GM23248 (cell line): ENCODE data around the gene RMP24.

Experiments used
- EZH2 ChIP-seq: fragments of 200-600 bp; sonication (generic); IDR thresholded peaks from 2 replicates; pipeline ENCODE4 v1.6.1; 2018; ENCODE audit warnings: antibody characterized with exemption, mild to moderate bottlenecking; ENCODE audit not compliant: insufficient read depth, poor library complexity, severe bottlenecking
- EZH2phosphoT487 ChIP-seq: fragments of 200-600 bp; sonication (generic); IDR thresholded peaks from 2 replicates; pipeline ENCODE4 v1.6.1; 2018; ENCODE audit warnings: antibody characterized with exemption, moderate library complexity, mild to moderate bottlenecking, low read depth; ENCODE audit not compliant: insufficient read depth

DNA sequence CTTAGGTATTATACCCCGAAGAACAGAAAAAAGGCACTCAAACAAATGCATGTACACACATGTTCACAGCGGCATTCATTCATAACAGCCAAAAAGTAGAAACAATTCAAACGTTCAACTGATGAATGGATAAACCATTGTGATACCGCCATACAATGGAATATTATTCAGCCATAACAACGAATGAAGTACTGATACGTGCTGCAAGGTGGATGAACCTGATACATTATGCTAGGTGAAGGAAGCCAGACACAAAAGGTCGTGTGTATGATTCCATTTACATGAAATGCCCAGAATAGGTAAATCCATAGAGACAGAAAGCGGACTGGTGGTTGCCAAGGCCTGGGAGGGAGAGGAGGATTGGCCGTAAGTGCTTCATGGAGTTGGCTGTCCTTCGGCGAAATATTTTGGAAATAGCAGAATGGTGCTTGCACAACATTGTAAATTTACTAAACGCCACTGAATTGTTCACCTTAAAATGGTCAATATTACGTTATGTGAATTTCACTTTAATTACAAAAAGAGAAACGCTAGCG lies 750 bp upstream of the RMP24 start:
- TF ChIP-seq EZH2phosphoT487 (no peak), EZH2 (no peak)
